ENCODE measurements around the gene CBFA2T3.

The CBFA2T3 gene

DNA sequence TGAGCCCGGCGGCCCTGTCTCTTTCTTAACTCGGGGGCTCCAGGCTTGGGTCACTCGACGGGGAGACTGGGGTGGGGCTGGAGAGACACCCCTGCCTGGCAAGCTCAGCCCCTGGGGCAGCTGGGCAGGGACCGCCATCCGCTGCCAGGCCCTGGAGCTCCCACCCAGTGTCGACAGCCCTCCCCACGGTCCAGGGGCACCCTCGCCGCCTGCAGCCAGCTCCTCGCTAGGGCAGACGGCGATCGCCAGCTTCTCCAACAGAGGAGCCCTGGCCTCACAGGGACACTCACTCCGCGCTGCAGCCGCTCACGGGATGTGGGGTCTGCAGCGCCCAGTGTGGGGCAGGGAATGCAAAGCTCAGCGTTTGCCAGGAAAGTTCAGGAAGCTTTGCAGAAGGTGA is 149.3 kb downstream of the CBFA2T3 start:
- DNase-seq (ENCODE audit: low read depth in 1 of 2, low spot score in 1 of 2), result no peak
- no peak overlapping the region for H3K27ac ChIP-seq (replicated peaks)
- TF ChIP-seq, protein P1, sequence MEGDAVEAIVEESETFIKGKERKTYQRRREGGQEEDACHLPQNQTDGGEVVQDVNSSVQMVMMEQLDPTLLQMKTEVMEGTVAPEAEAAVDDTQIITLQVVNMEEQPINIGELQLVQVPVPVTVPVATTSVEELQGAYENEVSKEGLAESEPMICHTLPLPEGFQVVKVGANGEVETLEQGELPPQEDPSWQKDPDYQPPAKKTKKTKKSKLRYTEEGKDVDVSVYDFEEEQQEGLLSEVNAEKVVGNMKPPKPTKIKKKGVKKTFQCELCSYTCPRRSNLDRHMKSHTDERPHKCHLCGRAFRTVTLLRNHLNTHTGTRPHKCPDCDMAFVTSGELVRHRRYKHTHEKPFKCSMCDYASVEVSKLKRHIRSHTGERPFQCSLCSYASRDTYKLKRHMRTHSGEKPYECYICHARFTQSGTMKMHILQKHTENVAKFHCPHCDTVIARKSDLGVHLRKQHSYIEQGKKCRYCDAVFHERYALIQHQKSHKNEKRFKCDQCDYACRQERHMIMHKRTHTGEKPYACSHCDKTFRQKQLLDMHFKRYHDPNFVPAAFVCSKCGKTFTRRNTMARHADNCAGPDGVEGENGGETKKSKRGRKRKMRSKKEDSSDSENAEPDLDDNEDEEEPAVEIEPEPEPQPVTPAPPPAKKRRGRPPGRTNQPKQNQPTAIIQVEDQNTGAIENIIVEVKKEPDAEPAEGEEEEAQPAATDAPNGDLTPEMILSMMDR (IDR thresholded peaks at IDR 0.05; ENCODE audit: insufficient read depth, low read length), result no peak
- TF ChIP-seq GABPA (IDR thresholded peaks at IDR 0.05; ENCODE audit: low read depth) (no peak), POLR2AphosphoS5 (IDR thresholded peaks at IDR 0.05; ENCODE audit: low read depth) (no peak), SPI1 (IDR thresholded peaks at IDR 0.05; ENCODE audit: borderline replicate concordance, low read depth) (no peak)
- TF ChIP-seq, protein P2, sequence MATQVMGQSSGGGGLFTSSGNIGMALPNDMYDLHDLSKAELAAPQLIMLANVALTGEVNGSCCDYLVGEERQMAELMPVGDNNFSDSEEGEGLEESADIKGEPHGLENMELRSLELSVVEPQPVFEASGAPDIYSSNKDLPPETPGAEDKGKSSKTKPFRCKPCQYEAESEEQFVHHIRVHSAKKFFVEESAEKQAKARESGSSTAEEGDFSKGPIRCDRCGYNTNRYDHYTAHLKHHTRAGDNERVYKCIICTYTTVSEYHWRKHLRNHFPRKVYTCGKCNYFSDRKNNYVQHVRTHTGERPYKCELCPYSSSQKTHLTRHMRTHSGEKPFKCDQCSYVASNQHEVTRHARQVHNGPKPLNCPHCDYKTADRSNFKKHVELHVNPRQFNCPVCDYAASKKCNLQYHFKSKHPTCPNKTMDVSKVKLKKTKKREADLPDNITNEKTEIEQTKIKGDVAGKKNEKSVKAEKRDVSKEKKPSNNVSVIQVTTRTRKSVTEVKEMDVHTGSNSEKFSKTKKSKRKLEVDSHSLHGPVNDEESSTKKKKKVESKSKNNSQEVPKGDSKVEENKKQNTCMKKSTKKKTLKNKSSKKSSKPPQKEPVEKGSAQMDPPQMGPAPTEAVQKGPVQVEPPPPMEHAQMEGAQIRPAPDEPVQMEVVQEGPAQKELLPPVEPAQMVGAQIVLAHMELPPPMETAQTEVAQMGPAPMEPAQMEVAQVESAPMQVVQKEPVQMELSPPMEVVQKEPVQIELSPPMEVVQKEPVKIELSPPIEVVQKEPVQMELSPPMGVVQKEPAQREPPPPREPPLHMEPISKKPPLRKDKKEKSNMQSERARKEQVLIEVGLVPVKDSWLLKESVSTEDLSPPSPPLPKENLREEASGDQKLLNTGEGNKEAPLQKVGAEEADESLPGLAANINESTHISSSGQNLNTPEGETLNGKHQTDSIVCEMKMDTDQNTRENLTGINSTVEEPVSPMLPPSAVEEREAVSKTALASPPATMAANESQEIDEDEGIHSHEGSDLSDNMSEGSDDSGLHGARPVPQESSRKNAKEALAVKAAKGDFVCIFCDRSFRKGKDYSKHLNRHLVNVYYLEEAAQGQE (IDR thresholded peaks at IDR 0.05; ENCODE audit: insufficient replicate concordance, low read depth), result no peak
- no peak overlapping the region for H3K4me3 ChIP-seq (replicated peaks; ENCODE audit: insufficient read depth, low read length)
- no peaks in the 10 kb centered on the region for H3K27me3 ChIP-seq (ENCODE audit: insufficient read depth, poor library complexity, severe bottlenecking)

DNA sequence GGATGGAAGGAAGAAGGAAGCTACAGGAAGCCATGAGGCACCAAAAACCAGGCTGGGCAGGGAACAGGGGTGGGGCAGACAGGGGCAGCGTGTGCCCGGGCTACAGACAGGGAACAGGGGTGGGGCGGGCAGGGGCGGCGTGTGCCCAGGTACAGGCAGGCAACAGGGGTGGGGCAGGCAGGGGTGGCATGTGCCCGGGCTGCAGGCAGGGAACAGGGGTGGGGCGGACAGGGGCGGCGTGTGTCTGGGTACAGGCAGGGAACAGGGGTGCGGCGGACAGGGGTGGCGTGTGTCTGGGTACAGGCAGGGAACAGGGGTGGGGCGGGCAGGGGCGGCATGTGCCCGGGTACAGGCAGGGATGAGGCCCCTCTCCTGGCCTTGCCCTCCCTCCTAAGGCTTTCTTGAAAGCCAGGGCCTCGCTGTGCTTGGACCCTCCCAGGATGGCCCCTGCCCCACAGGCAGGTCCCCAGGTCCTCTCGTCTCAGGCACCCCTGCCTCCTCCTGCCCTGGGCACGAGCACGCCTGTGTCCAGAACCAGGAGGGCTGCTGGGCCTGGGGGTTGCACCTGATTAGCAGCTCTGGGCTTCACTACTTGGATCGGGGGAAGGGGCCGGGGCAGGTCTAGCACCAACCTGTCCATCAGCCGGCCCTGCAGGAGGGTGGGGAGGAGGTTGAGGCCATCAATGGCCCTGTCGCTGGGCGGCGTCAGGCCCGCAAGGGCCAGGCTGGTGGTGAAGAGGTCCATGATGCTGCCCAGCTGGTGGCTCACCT is 150.8 kb downstream of the CBFA2T3 start:
- no peak overlapping the region for H3K27ac ChIP-seq (replicated peaks)

DNA sequence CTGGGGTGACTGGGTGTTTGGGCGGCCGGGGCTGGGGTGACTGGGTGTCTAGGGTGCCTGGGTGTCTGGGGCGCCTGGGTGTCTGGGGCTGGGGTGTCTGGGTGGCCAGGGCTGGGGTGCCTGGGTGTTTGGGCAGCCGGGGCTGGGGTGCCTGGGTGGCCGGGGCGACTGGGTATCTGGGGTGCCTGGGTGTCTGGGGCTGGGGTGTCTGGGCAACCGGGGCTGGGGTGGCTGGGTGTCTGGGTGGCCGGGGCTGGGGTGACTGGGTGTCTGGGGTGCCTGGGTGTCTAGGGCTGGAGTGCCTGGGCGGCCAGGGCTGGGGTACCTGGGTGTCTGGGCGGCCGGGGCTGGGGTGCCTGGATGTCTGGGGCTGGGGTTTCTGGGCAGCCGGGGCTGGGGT is 151.9 kb downstream of the CBFA2T3 start:
- Histone ChIP-seq H3K27me3 (ENCODE audit: insufficient read depth, poor library complexity, severe bottlenecking) (no peaks in the 10 kb centered on the region), H3K27ac (replicated peaks) (no peak overlapping the region), H3K4me3 (replicated peaks; ENCODE audit: insufficient read depth, low read length) (no peak overlapping the region)
- TF ChIP-seq SPI1 (IDR thresholded peaks at IDR 0.05; ENCODE audit: borderline replicate concordance, low read depth), result no peak
- TF ChIP-seq GABPA (IDR thresholded peaks at IDR 0.05; ENCODE audit: low read depth), result no peak
- TF ChIP-seq, protein P1 (IDR thresholded peaks at IDR 0.05; ENCODE audit: insufficient read depth, low read length), result no peak
- TF ChIP-seq, protein P2 (IDR thresholded peaks at IDR 0.05; ENCODE audit: insufficient replicate concordance, low read depth), result no peak
- no peak for TF ChIP-seq POLR2AphosphoS5 (IDR thresholded peaks at IDR 0.05; ENCODE audit: low read depth)
- no peak for DNase-seq (ENCODE audit: low read depth in 1 of 2, low spot score in 1 of 2)

More for the DNA sequence above, 150.8 kb downstream of the CBFA2T3 start:
- DNase-seq (ENCODE audit: low read depth in 1 of 2, low spot score in 1 of 2), result no peak
- TF ChIP-seq, protein P1 (IDR thresholded peaks at IDR 0.05; ENCODE audit: insufficient read depth, low read length), result no peak
- TF ChIP-seq SPI1 (IDR thresholded peaks at IDR 0.05; ENCODE audit: borderline replicate concordance, low read depth) (no peak), GABPA (IDR thresholded peaks at IDR 0.05; ENCODE audit: low read depth) (no peak), POLR2AphosphoS5 (IDR thresholded peaks at IDR 0.05; ENCODE audit: low read depth) (no peak)
- TF ChIP-seq, protein P2 (IDR thresholded peaks at IDR 0.05; ENCODE audit: insufficient replicate concordance, low read depth), result no peak
- no peaks in the 10 kb centered on the region for H3K27me3 ChIP-seq (ENCODE audit: insufficient read depth, poor library complexity, severe bottlenecking)
- H3K4me3 ChIP-seq (replicated peaks; ENCODE audit: insufficient read depth, low read length), result no peak overlapping the region

Data from HL-60 (cell line).